Ishikawa (cell line): ENCODE results near the gene ATP4B.

Source experiments
- CREB1 ChIP-seq: IDR thresholded peaks from 2 replicates; pipeline ENCODE4 v1.6.1; 2012; ENCODE audit warnings: low read depth
- EGR1 ChIP-seq: IDR thresholded peaks from 2 replicates; pipeline ENCODE4 v1.6.1; 2012
- EP300 ChIP-seq: IDR thresholded peaks from 2 replicates; pipeline ENCODE4 v1.6.1; 2012; ENCODE audit warnings: borderline replicate concordance
- FOXM1 ChIP-seq: IDR thresholded peaks from 2 replicates; pipeline ENCODE4 v1.6.1; 2012; ENCODE audit warnings: low read depth, borderline replicate concordance
- NFIC ChIP-seq: IDR thresholded peaks from 2 replicates; pipeline ENCODE4 v1.6.1; 2012
- RAD21 ChIP-seq: IDR thresholded peaks from 2 replicates; pipeline ENCODE4 v1.6.1; 2012; ENCODE audit warnings: low read depth
- TAF1 ChIP-seq: IDR thresholded peaks from 2 replicates; pipeline ENCODE4 v1.6.1; 2012; ENCODE audit warnings: low read depth, mild to moderate bottlenecking
- TCF12 ChIP-seq: IDR thresholded peaks from 2 replicates; pipeline ENCODE4 v1.6.1; 2012; ENCODE audit warnings: low read depth
- TF ChIP-seq, protein P1 (sequence below): IDR thresholded peaks from 2 replicates; pipeline ENCODE4 v1.6.1; 2012; ENCODE audit warnings: low read depth, mild to moderate bottlenecking
- TF ChIP-seq, protein P2 (sequence below): IDR thresholded peaks from 2 replicates; pipeline ENCODE4 v1.6.1; 2012

DNA sequence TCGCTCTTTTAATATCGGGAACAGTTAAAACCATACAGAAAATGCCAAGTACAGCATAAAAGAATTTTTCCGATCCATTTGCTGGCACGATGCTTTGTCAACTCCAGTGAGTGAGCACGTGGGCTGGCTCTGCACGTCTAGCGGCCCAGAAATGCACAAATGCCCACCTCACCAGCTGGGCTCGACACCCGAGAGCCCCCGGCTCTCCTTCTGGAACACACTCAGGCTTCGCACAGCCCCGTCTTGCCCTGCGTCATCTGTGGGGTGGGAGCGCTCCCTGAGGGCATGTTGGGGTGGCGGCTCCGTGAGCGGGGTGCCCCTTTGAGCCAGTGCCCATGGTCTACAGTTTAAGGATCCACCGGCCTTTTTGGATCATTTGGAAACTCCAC, 24.5 kb downstream of the ATP4B start:
- TF ChIP-seq TAF1 (no peak), TCF12 (no peak), FOXM1 (no peak), EGR1 (no peak), EP300 (no peak), RAD21 (no peak), NFIC (no peak), CREB1 (no peak)
- TF ChIP-seq, protein P1, sequence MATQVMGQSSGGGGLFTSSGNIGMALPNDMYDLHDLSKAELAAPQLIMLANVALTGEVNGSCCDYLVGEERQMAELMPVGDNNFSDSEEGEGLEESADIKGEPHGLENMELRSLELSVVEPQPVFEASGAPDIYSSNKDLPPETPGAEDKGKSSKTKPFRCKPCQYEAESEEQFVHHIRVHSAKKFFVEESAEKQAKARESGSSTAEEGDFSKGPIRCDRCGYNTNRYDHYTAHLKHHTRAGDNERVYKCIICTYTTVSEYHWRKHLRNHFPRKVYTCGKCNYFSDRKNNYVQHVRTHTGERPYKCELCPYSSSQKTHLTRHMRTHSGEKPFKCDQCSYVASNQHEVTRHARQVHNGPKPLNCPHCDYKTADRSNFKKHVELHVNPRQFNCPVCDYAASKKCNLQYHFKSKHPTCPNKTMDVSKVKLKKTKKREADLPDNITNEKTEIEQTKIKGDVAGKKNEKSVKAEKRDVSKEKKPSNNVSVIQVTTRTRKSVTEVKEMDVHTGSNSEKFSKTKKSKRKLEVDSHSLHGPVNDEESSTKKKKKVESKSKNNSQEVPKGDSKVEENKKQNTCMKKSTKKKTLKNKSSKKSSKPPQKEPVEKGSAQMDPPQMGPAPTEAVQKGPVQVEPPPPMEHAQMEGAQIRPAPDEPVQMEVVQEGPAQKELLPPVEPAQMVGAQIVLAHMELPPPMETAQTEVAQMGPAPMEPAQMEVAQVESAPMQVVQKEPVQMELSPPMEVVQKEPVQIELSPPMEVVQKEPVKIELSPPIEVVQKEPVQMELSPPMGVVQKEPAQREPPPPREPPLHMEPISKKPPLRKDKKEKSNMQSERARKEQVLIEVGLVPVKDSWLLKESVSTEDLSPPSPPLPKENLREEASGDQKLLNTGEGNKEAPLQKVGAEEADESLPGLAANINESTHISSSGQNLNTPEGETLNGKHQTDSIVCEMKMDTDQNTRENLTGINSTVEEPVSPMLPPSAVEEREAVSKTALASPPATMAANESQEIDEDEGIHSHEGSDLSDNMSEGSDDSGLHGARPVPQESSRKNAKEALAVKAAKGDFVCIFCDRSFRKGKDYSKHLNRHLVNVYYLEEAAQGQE = no peak
- TF ChIP-seq, protein P2, sequence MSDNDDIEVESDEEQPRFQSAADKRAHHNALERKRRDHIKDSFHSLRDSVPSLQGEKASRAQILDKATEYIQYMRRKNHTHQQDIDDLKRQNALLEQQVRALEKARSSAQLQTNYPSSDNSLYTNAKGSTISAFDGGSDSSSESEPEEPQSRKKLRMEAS = no peak
